H1 (cell line): Measurements from ENCODE around the gene CPA2. TPM values are rescaled to one million over a fixed set of nuclear protein-coding genes. Genes with fewer than 3 reads are reported as not detected.
"Not testable (repeated sequence)": the region's sequence is repeated elsewhere in the genome, so short reads cannot be mapped to it uniquely, and the experiment has no call there.

ENCODE experiments used
- CTCF ChIA-PET: fragments of 300-600 bp; sonication (Branson Sonifier 250); formaldehyde crosslinking; loops from one replicate; lab custom pipeline; 2021; ENCODE audit not compliant: partially characterized antibody; lab: Charles Lee
- POLR2A ChIA-PET: fragments of 300-600 bp; sonication (Branson Sonifier 250); formaldehyde crosslinking; loops from one replicate; lab custom pipeline; 2021; ENCODE audit warnings: inconsistent platforms; ENCODE audit not compliant: partially characterized antibody; lab: Charles Lee
- DNase-seq, 2 experiments: peaks; one replicate each; pipeline versions ENCODE4 v3.0.0 to v3.0.0-alpha.2; 2010 to 2022; ENCODE audit warnings: low spot score in 2 of 2, low read depth in 1 of 2, mixed read lengths in 1 of 2
- FAIRE-seq: peaks from 2 replicates; lab custom pipeline; 2011; peaks lifted over from hg19 to GRCh38; lab: Jason Lieb, UNC
- H2AFZ ChIP-seq: 2 replicates; pipeline ENCODE4 v1.8.1; 2012; ENCODE audit warnings: low read length, inconsistent platforms
- H2AK5ac ChIP-seq: 2 replicates; pipeline ENCODE4 v1.6.1; 2013; ENCODE audit warnings: low read depth, low read length
- H2BK120ac ChIP-seq: replicated peaks from 2 replicates; pipeline ENCODE3; 2013; ENCODE audit warnings: low read depth, low read length, inconsistent platforms
- H2BK12ac ChIP-seq: 2 replicates; pipeline ENCODE4 v1.6.1; 2013; ENCODE audit warnings: low read depth, low read length
- H2BK15ac ChIP-seq: 2 replicates; pipeline ENCODE4 v1.6.1; 2013; ENCODE audit warnings: low read length
- H2BK20ac ChIP-seq: 2 replicates; pipeline ENCODE4 v1.6.1; 2013; ENCODE audit warnings: low read length
- H2BK5ac ChIP-seq: 2 replicates; pipeline ENCODE4 v1.6.1; 2013; ENCODE audit warnings: low read depth, low read length
- H3K14ac ChIP-seq: 2 replicates; pipeline ENCODE4 v1.6.1; 2013; ENCODE audit warnings: inconsistent platforms; ENCODE audit not compliant: insufficient read length
- H3K18ac ChIP-seq: 2 replicates; pipeline ENCODE4 v1.6.1; 2013; ENCODE audit warnings: low read length; ENCODE audit errors: extremely low read depth
- H3K23ac ChIP-seq: 2 replicates; pipeline ENCODE4 v1.6.1; 2013; ENCODE audit warnings: inconsistent platforms; ENCODE audit not compliant: insufficient read length
- H3K23me2 ChIP-seq: 2 replicates; pipeline ENCODE4 v1.6.1; 2013; ENCODE audit warnings: low read depth, low read length
- H3K27ac ChIP-seq: 2 replicates; pipeline ENCODE4 v1.6.1; 2011; ENCODE audit warnings: low read depth, low read length, inconsistent platforms
- H3K27me3 ChIP-seq, 4 experiments: replicated peaks in 1 of 4; 1 replicate in 1 of 4; 2 replicates in 3 of 4; pipeline versions ENCODE4 v1.6.1 to v1.8.1; 2011 to 2013; ENCODE audit warnings: low read length in 3 of 4, mild to moderate bottlenecking in 3 of 4, inconsistent platforms in 2 of 4, mixed read lengths in 2 of 4, moderate library complexity in 1 of 4; ENCODE audit not compliant: control insufficient read depth in 3 of 4, insufficient read depth in 3 of 4; ENCODE audit errors: extremely low read depth in 1 of 4
- H3K36me3 ChIP-seq, 4 experiments: 2 replicates each; pipeline versions ENCODE4 v1.6.1 to v1.8.1; 2011 to 2013; ENCODE audit warnings: mild to moderate bottlenecking in 4 of 4, low read length in 3 of 4, moderate library complexity in 2 of 4, control low read depth in 1 of 4, inconsistent platforms in 1 of 4; ENCODE audit not compliant: insufficient read depth in 4 of 4, control insufficient read depth in 2 of 4
- H3K4ac ChIP-seq: replicated peaks from 2 replicates; pipeline ENCODE3; 2013; ENCODE audit warnings: low read length, low read depth, mixed read lengths, inconsistent platforms; ENCODE audit not compliant: insufficient read length
- H3K4me1 ChIP-seq, 4 experiments: replicated peaks in 1 of 4; 1 replicate in 1 of 4; 2 replicates in 3 of 4; pipeline versions ENCODE4 v1.6.1 to v1.8.1; 2011 to 2013; ENCODE audit warnings: low read length in 3 of 4, inconsistent platforms in 2 of 4, mixed read lengths in 1 of 4; ENCODE audit not compliant: insufficient read depth in 4 of 4, control insufficient read depth in 3 of 4
- H3K4me2 ChIP-seq, 2 experiments: 2 replicates each; pipeline versions ENCODE4 v1.6.1 to v1.8.1; 2011 to 2013; ENCODE audit warnings: low read depth in 2 of 2, low read length in 2 of 2, control low read depth in 1 of 2, inconsistent platforms in 1 of 2, mild to moderate bottlenecking in 1 of 2; ENCODE audit not compliant: insufficient read depth in 1 of 2
- H3K4me3 ChIP-seq, 4 experiments: fragments of 200-600, 300-600 bp in 1 of 4; sonication (generic), shearing (Covaris generic), sonication (Bioruptor Twin) in 1 of 4; 2 replicates each; pipeline versions ENCODE4 v1.5.1 to v1.8.1; 2011 to 2016; ENCODE audit warnings: low read length in 4 of 4, low read depth in 3 of 4, control low read depth in 2 of 4, inconsistent platforms in 2 of 4, mild to moderate bottlenecking in 2 of 4, mixed read lengths in 1 of 4, moderate library complexity in 1 of 4; ENCODE audit not compliant: insufficient read depth in 2 of 4; ENCODE audit errors: extremely low read depth in 1 of 4
- H3K56ac ChIP-seq: replicated peaks from 2 replicates; pipeline ENCODE3; 2013; ENCODE audit warnings: low read depth, mild to moderate bottlenecking, mixed read lengths, low read length, inconsistent platforms; ENCODE audit not compliant: insufficient read length
- H3K79me1 ChIP-seq: 2 replicates; pipeline ENCODE4 v1.6.1; 2013; ENCODE audit warnings: low read depth, low read length, control low read depth
- H3K79me2 ChIP-seq, 2 experiments: 2 replicates each; pipeline versions ENCODE4 v1.6.1 to v1.8.1; 2012 to 2013; ENCODE audit warnings: low read length in 2 of 2, mild to moderate bottlenecking in 2 of 2, inconsistent platforms in 1 of 2; ENCODE audit not compliant: insufficient read depth in 2 of 2, control insufficient read depth in 1 of 2
- H3K9ac ChIP-seq, 4 experiments: replicated peaks in 1 of 4; 1 replicate in 1 of 4; 2 replicates in 3 of 4; pipeline versions ENCODE4 v1.6.1 to v1.8.1; 2011 to 2013; ENCODE audit warnings: low read depth in 3 of 4, low read length in 3 of 4, control low read depth in 2 of 4, mild to moderate bottlenecking in 2 of 4, moderate library complexity in 2 of 4, inconsistent platforms in 1 of 4; ENCODE audit errors: extremely low read depth in 1 of 4
- H3K9me3 ChIP-seq, 2 experiments: 2 replicates each; pipeline versions ENCODE4 v1.6.1 to v1.8.1; 2012 to 2013; ENCODE audit warnings: mild to moderate bottlenecking in 2 of 2, moderate library complexity in 2 of 2, control low read depth in 1 of 2, inconsistent platforms in 1 of 2, low read depth in 1 of 2, low read length in 1 of 2, mixed read lengths in 1 of 2; ENCODE audit not compliant: insufficient read depth in 2 of 2
- H4K20me1 ChIP-seq, 2 experiments: replicated peaks in 1 of 2; 2 replicates each; pipeline versions ENCODE3 to v1.8.1; 2011 to 2013; ENCODE audit warnings: inconsistent platforms in 2 of 2, low read length in 2 of 2, mild to moderate bottlenecking in 1 of 2; ENCODE audit not compliant: insufficient read depth in 2 of 2, control insufficient read depth in 1 of 2
- H4K5ac ChIP-seq: 2 replicates; pipeline ENCODE4 v1.6.1; 2013; ENCODE audit warnings: low read length, low read depth, mixed read lengths, inconsistent platforms; ENCODE audit not compliant: insufficient read length
- H4K8ac ChIP-seq: 2 replicates; pipeline ENCODE4 v1.8.0; 2013; ENCODE audit warnings: mild to moderate bottlenecking, moderate library complexity, low read length, inconsistent platforms; ENCODE audit not compliant: insufficient read depth; ENCODE audit errors: extremely low read depth
- H4K91ac ChIP-seq: replicated peaks from 2 replicates; pipeline ENCODE3; 2013; ENCODE audit warnings: low read length, mixed read lengths, inconsistent platforms; ENCODE audit not compliant: insufficient read length
- WGBS, 2 experiments: shearing (Covaris generic) in 1 of 2; methylation state at CpG; one replicate each; pipeline versions ENCODE4 v1.1.6 to v1.1.7; 2013 to 2015; ENCODE audit warnings: low lambda C conversion rate in 2 of 2, mixed read lengths in 2 of 2, inconsistent platforms in 1 of 2, low coverage in 1 of 2, missing lambda C conversion rate in 1 of 2; ENCODE audit not compliant: insufficient replicate concordance in 2 of 2, insufficient coverage in 1 of 2, insufficient read length in 1 of 2; ENCODE audit errors: extremely low coverage in 1 of 2, missing lambda C conversion rate in 1 of 2; 5-methylcytosine and 5-hydroxymethylcytosine counted together
- polyA plus RNA-seq, 7 experiments: library from polyadenylated mRNA; depleted of rRNA in 3 of 7; stranded (reverse) in 5 of 7; unstranded in 2 of 7; fragments of >200 nt in 5 of 7; fragments of 200-250 nt in 2 of 7; gene quantifications; 1 replicate in 5 of 7; 2 replicates in 1 of 7; 4 replicates in 1 of 7; pipeline versions ENCODE4 v1.2.1 to v1.2.3, GENCODE V29; 2011 to 2013; ENCODE audit warnings: missing spikeins in 2 of 7, mixed read lengths in 2 of 7
- total RNA-seq: library from RNA; stranded (reverse); fragmentation: NEBNext Ultra II Directional; extraction: Animal tissue kit (Norgen Biotek cat#: 25700); gene quantifications from 2 replicates; pipeline ENCODE4 v1.2.1, GENCODE V29; 2021

Gene CPA2
- total and polyA plus RNA-seq, 2 of the 8 experiments (the other 6 are each of a cell fraction or from before 2014, with no cell fraction given): 0.21 TPM; not detected in 1

DNA sequence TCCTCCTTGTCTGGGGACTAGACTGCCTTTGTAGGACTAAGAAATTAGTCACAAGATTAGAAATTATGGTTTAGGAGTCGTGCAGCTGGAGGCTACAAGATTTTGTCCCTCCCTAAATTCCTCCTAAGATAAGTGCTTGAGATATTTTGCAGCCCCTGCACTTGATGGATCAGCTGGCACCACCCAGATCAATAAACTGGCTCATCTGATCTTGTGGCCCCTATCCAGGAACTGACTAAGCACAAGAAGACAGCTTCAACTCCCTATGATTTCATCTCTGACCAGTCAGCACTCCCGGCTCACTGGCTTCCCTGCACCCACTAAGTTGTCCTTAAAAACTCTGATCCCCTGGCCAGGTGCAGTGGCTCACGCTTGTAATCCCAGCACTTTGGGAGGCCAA lies 41.7 kb upstream of the CPA2 start:
- H3K56ac ChIP-seq, H3K27ac ChIP-seq, H3K79me1 ChIP-seq, H2BK20ac ChIP-seq, H3K36me3 ChIP-seq, H2AFZ ChIP-seq, H4K20me1 ChIP-seq, H4K5ac ChIP-seq, H3K4me3 ChIP-seq, H3K23ac ChIP-seq, H3K4me1 ChIP-seq, H3K9ac ChIP-seq, FAIRE-seq, H2BK15ac ChIP-seq, POLR2A ChIA-PET, H3K79me2 ChIP-seq, H3K18ac ChIP-seq, H3K9me3 ChIP-seq, H3K4ac ChIP-seq, H2BK5ac ChIP-seq, H3K4me2 ChIP-seq, H2BK12ac ChIP-seq, H3K27me3 ChIP-seq, H3K23me2 ChIP-seq, H2BK120ac ChIP-seq, H4K91ac ChIP-seq, H2AK5ac ChIP-seq, H4K8ac ChIP-seq, DNase-seq, H3K14ac ChIP-seq: not testable (repeated sequence)
- CTCF ChIA-PET: interaction anchor here (0.7 to 1.1 kb wide), 3 partner anchors 8 to 533 kb away, joined by 3 to 5 read pairs (median 3); no protein-coding TSS in a partner anchor
- 85% methylated on average over 3 of the region's 3 CpGs; no CpG with 5 or more reads in 1 of the 2 experiments for WGBS, 2 experiments
